ENCODE data around the gene TPK1.

The TPK1 gene

GRCh38 chr7:144529269-144529926 is 306.5 kb downstream of the TPK1 start:
- DNase-seq: no peak

GRCh38 chr7:144528536-144529045 is 307.3 kb downstream of the TPK1 start:
- no peak for DNase-seq

GRCh38 chr7:144527051-144527471 is 308.8 kb downstream of the TPK1 start:
- no peak for DNase-seq

- no peak for DNase-seq
Measured at GRCh38 chr7:144525956-144526355, 309.9 kb downstream of the TPK1 start.

DNA sequence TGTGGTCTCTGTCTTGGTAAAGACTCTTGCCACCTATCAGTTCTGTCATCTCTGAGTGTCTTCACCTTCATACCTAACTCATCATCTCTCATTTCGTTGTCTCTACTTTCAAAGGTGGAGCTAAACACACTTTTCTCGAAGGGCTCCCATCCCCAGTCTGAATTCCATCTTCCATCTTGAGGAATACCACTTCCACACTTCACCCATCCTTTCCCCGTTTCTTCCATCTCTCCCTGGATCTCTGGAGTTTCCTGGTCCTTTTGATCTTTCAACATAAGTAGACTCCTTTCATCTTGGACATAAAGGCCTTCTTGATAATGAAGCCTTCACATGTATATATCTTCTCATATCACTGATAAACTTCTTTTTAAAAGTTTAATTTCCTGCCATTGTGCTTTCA is 311.6 kb downstream of the TPK1 start:
- DNase-seq: no peak

GRCh38 chr7:144523621-144524020 is 312.2 kb downstream of the TPK1 start:
- no peak for DNase-seq

DNA sequence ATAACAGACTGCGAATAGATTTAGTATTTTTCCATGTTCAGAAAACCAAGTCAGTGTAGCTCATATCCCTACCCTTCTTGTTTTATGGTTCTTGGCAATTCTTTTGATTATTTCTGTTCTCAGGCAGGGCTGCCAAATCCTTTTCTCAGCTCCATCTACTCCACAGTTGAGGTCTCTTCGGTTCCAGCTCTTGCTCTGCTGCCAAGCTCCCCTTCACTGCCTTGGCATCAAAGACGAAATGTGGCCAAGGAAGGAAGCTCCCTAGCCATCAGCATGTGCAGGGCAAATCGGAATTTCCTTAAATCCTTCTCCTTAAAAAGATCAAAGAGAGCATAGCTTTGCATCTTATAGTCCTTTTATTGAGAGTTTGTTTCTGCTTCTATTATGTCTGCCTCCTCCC is 315.9 kb downstream of the TPK1 start:
- DNase-seq: peak in 13 of 56 donors; percentile 2 to 37 (median 17)

- DNase-seq: no peak
Measured at GRCh38 chr7:144518360-144518759, 317.5 kb downstream of the TPK1 start.

- no peak for DNase-seq
Measured at GRCh38 chr7:144517749-144518148, 318.1 kb downstream of the TPK1 start.

- DNase-seq: no peak
Measured at GRCh38 chr7:144516729-144517525, 318.9 kb downstream of the TPK1 start.

- DNase-seq: peak in 13 of 56 donors; percentile 1 to 44 (median 9)
Measured at GRCh38 chr7:144513334-144513733, 322.5 kb downstream of the TPK1 start.

- DNase-seq: no peak
Measured at GRCh38 chr7:144510621-144511020, 325.2 kb downstream of the TPK1 start.

GRCh38 chr7:144508702-144509101 is 327.2 kb downstream of the TPK1 start:
- DNase-seq: peak in 1 of 56 donors; percentile 24

DNA sequence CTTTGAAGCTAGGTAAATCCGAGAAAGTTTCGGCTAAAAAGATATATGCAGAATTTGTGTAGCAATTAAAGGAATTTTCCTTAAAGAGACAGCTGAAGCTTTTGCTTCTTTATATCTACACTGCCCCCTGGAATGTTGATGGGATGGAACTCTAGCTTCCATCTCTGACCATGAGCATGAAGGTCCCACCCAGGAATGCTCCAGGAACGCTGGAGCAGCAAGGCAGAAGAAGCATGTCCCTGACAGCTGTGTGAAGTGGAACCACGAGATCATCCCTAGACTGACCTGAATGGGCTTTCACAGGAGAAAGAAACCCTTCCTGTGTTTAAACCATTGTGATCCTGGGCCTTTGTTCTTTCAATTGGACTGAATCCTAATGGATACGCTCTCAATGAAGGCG is 332.6 kb downstream of the TPK1 start:
- no peak for DNase-seq

- DNase-seq: no peak
Measured at GRCh38 chr7:144500225-144500624, 335.6 kb downstream of the TPK1 start.

GRCh38 chr7:144497282-144497681 is 338.6 kb downstream of the TPK1 start:
- no peak for DNase-seq

- DNase-seq: no peak
Measured at GRCh38 chr7:144494355-144494754, 341.5 kb downstream of the TPK1 start.

GRCh38 chr7:144489504-144489903 is 346.3 kb downstream of the TPK1 start:
- no peak for DNase-seq

GRCh38 chr7:144488977-144489376 is 346.9 kb downstream of the TPK1 start:
- no peak for DNase-seq

GRCh38 chr7:144487901-144488300 is 348.0 kb downstream of the TPK1 start:
- no peak for DNase-seq

DNA sequence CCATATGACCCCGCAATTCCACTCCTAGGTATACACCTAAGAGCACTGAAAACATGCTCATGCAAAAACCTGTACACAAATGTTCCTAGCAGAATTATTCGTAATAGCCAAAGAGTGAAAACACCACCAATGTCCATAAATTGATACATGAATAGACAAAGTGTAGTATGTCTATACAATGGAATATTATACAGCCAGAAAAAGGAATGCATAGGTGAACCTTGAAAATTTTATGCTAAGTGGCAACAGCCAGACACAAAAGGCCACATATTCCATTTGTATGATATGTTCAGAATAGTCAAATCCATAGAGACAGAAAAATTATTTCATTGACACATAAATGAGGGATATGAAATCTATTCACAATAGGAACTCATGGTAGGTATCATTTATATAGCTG is 351.4 kb downstream of the TPK1 start:
- DNase-seq: no peak

DNA sequence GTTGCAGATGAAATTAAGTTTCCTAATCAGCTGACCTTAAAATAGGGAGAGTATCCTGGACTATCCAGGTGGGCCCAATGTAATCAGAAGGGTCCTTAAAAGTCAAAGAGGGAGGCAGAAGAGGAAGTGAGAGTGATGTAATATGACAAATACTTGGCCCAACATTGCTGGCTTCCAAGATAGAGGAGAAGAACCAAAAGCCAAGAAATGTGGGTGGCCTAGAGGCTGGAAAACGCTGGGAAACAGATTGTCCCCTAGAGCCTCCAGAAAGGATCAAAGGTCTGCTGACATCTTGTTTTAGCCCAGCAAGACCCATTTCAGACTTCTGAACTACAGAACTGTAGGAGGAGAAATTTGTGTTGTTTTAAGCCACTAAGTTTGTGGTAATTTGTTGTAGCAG is 352.7 kb downstream of the TPK1 start:
- no peak for DNase-seq

DNA sequence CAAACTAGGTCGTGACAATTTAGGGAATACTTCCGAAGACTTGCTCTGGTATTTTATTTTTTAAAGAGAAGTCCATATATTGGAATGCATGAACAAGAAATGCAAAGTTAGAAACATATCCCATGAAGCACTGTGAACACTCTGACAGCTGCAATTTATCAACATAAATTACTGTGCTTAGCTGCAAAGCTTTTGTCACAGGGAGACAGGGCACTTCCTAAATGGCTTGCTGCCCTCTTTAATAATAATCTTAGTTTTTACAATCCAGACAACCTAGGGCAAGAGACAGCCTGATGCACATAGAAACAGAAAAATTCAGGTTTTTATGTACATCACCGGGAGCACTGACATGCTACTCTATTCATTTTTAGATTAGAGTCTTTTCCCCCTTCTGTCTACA is 354.0 kb downstream of the TPK1 start:
- no peak for DNase-seq

All from nucleus accumbens (tissue), 56 donors.